SH-SY5Y (cell line): ENCODE measurements around the gene BAX.

ENCODE experiments used
- GATA2 ChIP-seq: IDR thresholded peaks from 2 replicates; pipeline ENCODE4 v1.6.1; 2011; ENCODE audit warnings: mild to moderate bottlenecking, low read depth, low read length
- GATA3 ChIP-seq: IDR thresholded peaks from 2 replicates; pipeline ENCODE4 v1.6.1; 2011; ENCODE audit warnings: low read depth, mild to moderate bottlenecking, low read length, moderate library complexity

The BAX gene

DNA sequence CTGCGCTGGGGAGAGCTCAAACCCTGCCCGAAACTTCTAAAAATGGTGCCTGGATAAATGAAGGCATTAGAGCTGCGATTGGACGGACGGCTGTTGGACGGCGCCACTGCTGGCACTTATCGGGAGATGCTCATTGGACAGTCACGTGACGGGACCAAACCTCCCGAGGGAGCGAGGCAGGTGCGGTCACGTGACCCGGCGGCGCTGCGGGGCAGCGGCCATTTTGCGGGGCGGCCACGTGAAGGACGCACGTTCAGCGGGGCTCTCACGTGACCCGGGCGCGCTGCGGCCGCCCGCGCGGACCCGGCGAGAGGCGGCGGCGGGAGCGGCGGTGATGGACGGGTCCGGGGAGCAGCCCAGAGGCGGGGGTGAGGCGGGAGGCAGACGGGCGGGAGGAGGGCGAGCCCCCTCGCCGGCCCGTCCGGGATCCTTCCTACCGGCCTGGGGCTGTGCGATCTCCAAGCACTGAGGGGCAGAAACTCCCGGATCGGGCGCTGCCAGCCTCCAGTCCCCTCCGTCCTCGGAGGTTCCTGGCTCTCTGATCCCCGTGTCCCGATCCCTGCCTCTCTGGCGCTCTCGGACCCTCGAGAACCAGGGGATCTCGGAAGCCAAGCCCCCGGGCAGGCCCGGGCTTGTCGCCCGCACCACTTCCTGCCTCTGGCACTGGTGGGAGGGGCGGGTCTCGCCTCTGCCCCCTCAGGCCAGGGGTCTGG is at the start of gene BAX:
TSS of gene BAX (plus strand) at position 281 of the 713 bp plus-strand sequence. CDS start at position 335, 54 bp downstream.
- TF ChIP-seq GATA2 (peak; percentile 58), GATA3 (no peak)

DNA sequence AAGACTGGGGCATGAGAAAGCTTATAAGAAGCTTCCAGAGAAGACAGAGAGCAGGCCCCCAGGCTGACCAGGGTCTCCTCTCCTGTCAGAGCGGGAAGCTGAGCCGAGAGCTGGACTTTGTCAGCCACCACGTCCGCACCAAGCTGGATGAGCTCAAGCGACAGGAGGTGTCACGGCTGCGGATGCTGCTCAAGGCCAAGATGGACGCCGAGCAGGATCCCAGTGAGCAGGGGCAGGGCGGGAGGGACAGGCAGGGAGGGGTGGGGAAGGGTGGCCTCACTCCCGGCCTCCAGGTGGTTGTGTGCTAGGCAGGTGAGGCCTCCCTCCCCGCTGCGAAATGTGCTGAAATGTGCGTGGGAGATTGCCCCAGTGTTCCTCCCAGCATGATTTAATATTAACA is 49.0 kb upstream of the BAX start:
- no peak for TF ChIP-seq GATA2
- no peak for TF ChIP-seq GATA3

DNA sequence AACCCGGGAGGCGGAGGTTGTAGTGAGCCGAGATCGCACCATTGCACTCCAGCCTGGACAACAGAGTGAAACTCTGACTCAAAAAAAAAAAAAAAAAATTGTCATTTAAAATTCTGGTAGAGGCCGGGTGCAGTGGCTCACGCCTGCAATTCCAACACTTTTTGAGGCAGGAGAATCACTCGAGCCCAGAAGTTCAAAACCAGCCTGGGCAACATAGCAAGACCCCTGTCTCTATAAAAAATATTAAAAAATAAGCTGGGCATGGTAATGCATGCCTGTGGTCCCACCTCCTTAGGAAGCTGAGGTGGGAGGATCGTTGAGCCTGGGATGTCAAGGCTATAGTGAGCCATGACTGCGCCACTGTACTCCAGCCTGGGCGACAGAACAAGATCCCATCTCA is 48.4 kb upstream of the BAX start:
- TF ChIP-seq GATA2: no peak
- TF ChIP-seq GATA3: no peak

DNA sequence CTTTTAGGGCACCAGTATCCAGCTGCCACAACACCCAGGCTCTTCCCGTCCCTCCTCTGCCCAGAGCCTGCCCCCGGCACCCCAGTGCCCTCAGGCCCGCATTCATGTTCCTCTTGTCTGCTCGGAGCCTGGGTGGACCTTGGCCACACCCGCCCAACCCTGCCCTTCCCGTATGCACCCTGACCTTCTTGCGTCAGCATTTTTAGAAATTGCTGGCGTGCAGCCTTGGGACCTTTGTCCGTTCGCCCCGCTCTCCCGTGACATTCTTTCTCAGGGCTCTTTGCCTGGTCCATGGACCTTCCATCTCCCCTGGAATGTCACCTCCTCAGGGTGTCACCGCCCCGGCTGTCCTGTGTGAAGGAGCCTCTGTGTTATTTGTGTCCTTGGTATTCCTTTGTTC is 47.0 kb upstream of the BAX start:
- TF ChIP-seq GATA3 (no peak), GATA2 (no peak)

DNA sequence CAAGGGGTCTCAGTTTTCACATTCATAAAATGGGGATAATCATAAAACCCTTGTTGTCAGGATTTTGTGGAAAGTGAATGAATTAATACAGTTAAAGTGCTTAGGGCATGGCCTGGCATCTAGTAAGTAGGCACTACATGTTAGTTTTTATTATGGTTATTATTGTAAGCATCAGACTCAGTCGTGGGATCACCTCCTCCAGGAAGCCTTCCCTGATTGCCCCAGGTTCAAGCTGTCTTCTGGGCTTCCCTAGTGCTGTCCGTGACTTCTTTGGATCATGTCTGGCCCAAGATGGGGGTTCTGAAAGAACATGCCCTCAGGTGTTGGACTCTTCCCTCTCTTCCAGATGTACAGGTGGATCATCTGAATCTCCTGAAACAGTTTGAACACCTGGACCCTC is 43.9 kb upstream of the BAX start:
- TF ChIP-seq GATA2 (no peak), GATA3 (no peak)

DNA sequence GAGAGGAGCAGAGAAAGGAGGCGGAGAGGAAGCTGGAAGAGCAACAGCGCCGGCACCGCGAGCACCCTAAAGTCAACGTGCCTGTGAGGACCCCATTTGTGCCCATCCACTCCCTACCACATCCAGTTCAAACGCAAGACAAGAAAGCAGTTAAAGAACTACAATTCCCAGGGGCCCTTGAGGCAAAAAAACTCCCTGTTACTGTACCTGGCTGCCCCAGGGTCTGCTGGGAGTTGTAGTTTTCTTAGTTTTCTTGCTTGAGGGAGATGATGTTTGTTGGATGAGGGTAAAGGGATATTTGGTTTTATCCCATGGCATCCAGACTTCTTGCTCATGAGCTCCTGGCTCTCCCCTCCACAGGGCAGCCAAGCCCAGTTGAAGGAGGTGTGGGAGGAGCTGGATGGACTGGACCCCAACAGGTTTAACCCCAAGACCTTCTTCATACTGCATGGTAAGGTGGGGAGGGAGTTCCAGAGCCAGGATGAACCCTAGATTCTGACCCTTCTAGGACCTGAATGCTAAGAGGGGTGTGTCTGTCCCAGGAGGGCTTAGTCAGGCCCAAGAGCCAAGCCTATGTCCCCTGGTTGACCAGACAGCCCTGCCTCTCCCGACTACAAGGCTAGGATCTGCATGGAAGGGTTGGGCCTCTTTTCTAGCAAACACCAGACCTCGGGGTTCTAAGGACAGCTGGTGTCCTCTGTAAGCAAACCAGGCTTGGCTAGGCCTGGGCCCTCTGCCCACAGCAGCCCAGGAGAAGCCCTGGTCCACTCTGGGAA is 41.4 kb upstream of the BAX start:
- TF ChIP-seq GATA3: no peak
- TF ChIP-seq GATA2: no peak

DNA sequence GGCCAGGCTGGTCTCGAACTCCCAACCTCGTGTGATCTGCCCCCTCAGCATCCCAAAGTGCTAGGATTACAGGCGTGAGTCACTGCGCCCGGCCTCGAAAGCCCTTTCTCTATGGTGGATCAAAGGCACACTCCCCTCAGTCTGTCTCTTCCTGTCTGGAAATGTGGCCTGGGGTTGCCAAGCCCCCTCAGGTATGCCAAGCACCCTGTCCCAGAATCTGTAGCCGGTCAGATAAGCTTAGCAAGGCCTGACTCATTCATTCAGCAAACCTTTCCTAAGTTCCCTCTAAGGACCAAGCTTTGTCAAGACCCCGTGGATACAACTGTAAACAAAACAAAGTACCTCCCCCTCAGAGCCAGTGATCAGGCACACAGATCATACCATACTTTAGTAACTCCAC is 40.5 kb upstream of the BAX start:
- TF ChIP-seq GATA3: no peak
- no peak for TF ChIP-seq GATA2

DNA sequence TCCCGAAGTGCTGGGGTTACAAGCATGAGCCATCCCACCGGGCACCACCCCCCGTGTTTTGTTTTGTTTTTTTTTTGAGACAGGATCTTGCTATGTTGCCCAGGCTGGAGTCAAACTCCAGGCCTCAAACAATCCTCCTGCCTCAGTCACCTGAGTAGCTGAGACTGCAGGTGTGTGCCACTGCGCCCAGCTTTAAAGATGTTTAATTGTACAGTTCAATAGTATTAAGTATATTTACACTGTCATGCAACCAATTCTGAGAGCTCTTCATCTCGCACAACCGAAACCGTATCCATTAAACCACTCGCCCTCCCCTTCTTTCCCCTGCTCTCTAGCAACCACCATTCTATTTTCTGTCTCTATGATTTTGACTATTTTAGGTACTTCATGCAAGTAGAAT is 38.9 kb upstream of the BAX start:
- no peak for TF ChIP-seq GATA3
- TF ChIP-seq GATA2: no peak

DNA sequence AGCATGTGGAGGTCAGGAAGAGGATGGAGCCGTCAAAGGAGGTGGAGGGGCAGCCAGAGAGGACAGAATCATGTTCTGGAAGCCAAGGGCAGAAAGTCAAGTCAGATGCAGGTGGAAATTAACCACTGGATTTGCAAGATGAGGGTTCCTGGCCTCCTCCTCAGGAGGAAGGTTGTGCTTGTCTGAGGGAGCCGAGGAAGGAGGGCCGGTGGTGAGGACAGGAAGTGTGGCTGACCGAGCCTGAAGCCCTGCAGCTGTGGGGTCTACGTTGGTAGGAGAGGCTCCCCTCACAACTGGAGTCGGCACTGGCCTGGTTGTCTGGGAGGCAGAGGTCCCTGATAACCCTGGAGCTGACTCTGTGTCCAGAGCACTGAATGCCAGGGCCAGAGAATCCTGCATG is 36.6 kb upstream of the BAX start:
- no peak for TF ChIP-seq GATA3
- TF ChIP-seq GATA2: no peak

DNA sequence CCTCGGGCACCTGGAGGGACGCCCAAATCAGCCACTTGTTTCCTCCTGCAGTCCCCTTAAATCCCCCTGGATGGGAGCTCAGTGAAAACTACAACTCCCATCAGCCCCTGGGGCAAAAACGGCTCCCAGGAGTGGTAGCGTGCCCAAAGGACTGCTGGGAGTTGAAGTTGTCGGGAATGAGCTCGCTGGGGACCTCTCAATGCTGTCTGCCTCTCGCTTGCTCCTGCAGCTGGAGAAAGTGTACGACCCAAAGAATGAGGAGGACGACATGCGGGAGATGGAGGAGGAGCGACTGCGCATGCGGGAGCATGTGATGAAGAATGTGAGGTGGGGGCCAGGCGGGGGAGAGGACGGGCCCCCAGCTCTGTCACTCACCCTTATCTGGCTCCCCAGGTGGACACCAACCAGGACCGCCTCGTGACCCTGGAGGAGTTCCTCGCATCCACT is 35.9 kb upstream of the BAX start:
- TF ChIP-seq GATA3: no peak
- no peak for TF ChIP-seq GATA2

DNA sequence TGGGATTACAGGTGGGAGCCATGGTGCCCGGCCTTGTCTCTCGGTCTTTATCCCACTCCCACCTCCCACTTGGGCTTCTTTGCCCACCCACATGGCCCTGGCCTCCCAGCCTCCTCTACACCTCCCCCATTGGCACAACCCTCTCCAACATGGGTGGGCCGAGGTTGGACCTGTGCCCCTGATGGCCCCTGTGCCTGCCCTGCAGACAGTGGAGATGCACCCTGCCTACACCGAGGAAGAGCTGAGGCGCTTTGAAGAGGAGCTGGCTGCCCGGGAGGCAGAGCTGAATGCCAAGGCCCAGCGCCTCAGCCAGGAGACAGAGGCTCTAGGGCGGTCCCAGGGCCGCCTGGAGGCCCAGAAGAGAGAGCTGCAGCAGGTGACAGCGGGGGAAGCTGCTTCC is 33.7 kb upstream of the BAX start:
- TF ChIP-seq GATA2: no peak

DNA sequence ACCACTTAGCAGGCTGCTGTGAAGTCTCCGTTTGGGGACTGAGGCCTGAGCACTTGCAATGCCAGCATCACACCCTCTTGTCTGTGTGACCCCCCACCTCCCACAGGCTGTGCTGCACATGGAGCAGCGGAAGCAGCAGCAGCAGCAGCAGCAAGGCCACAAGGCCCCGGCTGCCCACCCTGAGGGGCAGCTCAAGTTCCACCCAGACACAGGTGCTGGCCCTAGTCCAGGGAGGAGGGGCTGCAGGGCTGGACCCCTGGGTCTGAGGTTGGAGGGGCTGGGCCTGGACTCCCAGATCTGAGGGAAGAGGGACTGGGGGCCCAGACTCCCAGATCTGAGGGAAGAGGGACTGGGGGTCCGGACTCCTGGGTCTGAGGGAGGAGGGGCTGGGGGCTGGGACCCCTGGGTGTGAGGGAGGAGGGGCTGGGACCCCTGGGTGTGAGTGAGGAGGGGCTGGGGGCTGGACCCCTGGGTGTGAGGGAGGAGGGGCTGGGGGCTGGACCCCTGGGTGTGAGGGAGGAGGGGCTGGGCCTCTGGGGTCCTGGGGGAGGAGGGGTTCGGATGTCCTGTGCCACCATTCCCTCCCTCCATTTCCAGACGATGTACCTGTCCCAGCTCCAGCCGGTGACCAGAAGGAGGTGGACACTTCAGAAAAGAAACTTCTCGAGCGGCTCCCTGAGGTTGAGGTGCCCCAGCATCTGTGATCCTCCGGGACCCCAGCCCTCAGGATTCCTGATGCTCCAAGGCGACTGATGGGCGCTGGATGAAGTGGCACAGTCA is 32.8 kb upstream of the BAX start:
- TF ChIP-seq GATA2 (no peak), GATA3 (no peak)

DNA sequence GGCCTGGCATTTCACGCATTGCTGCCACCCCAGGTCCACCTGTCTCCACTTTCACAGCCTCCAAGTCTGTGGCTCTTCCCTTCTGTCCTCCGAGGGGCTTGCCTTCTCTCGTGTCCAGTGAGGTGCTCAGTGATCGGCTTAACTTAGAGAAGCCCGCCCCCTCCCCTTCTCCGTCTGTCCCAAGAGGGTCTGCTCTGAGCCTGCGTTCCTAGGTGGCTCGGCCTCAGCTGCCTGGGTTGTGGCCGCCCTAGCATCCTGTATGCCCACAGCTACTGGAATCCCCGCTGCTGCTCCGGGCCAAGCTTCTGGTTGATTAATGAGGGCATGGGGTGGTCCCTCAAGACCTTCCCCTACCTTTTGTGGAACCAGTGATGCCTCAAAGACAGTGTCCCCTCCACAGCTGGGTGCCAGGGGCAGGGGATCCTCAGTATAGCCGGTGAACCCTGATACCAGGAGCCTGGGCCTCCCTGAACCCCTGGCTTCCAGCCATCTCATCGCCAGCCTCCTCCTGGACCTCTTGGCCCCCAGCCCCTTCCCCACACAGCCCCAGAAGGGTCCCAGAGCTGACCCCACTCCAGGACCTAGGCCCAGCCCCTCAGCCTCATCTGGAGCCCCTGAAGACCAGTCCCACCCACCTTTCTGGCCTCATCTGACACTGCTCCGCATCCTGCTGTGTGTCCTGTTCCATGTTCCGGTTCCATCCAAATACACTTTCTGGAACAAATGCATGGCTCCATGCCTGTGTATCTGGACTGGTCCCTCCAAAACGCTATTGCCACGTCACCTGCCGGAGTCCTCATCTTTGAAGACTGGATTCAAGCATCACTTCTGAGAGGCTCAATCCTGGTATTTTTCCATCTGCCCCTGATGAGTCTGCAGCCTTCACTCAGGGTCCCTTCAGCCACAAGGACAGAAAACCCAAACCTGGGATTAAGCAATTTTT is 31.9 kb upstream of the BAX start:
- no peak for TF ChIP-seq GATA2
- no peak for TF ChIP-seq GATA3
